GM19099 (cell line): ENCODE results near the gene SORBS1.

Source experiments
- POLR2A ChIP-seq: IDR thresholded peaks from 3 replicates; pipeline ENCODE4 v1.6.1; 2011; ENCODE audit warnings: low read depth; ENCODE audit not compliant: insufficient read length; ENCODE audit errors: extremely low read depth

SORBS1 gene

DNA sequence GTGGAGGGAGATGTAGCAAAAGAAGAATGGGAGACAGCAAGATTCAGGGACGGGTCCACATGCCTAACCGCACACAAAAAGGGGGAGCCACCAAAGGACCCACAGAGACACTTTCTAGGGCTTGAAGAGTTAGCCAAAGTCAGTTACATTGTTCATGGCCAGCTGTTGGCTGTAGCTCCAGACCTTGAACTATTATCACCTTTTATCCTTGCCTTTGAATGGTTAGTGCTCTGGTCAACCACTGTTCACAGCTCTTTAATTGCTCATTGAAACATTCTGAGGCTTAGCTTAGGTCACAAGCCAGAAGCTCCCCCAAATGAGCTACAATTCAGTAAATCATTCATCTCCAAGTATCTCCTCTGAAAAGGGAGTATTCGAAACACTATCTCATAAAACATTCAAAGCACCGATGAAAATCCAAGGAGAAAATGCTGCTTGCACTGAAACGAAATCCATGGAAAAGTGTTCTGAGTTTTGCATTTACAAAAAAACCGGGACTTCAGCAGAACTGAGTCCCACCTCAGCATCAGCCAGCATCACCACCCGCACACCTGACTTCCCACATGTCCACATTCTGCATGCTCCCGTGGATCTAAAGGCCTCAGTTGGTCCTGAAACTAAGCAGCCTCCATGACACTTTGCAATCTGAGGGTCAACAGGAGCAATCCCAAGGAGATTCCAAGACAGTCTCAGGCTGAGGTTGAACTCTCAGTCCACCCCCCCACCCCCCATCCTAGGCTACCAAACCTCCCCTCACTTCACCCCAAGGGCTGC, 4.0 kb downstream of the SORBS1 start:
- TF ChIP-seq POLR2A = no peak

- TF ChIP-seq POLR2A = no peak
Measured at GRCh38 chr10:95553674-95554073, 7.5 kb downstream of the SORBS1 start.

DNA sequence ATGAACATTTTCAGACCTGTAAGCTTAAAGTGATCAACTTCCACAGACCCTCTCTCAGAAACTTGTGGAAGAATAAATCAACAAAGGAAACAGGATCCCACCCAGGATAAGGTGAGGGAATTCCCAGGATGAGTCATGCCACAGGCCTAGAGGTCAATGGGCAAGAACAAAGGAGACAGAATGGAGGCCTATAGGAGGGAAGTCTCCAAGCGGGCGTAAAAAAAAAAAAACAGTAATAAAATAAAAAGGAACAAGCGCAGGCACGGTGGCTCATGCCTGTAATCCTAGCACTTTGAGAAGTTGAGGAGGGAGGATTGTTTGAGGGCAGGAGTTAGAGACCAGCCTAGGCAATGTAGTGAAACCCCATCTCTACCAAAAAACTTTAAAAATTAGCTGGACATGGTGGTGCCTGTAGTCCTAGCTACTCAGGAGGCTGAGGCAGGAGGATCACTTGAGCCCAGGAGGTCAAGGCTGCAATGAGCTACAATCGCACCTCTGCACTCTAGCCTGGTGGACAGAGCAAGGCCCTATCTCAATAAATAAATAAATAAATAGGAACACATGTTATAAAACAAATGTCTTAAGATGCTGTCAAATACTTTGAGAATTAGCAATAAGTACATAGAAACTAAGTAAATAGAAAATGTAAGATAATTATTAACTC, 8.4 kb downstream of the SORBS1 start:
- no peak for TF ChIP-seq POLR2A

- no peak for TF ChIP-seq POLR2A
Measured at GRCh38 chr10:95550073-95550672, 11.0 kb downstream of the SORBS1 start.

GRCh38 chr10:95547791-95548435, 13.3 kb downstream of the SORBS1 start:
- no peak for TF ChIP-seq POLR2A

DNA sequence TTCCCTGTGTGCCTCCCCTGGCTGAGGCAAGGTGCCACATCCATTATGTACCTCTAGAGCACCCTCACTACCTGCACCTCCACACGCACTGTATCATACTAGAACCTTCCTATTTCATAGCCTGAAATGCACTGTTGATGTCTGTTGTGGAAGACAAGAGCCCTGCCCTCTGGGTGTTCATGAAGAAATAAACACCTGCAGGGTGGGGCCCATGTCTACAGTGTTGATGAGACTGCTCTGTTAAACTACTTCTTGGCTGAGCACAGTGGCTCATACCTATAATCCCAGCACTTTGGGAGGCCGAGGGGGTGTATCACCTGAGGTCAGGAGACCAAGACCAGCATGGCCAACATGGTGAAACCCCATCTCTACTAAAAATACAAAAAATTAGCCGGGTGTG, 14.0 kb downstream of the SORBS1 start:
- no peak for TF ChIP-seq POLR2A

DNA sequence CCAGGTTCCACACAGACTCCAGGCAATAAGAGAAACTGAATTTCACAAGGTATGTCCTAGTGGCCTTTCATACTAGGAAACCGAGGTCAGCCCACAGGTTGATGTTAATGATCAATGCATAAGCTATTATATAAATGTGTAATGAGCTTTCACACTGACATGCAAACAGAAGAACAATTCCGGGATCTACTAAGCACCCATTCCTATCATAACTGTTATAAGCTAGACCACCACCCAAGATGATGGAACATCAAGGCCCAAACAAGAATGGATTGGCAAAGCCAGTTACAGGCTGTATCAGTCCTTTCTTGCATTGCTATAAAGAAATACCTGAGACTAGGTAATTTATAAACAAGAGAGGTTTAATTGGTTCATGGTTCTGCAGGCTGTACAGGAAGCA, 15.2 kb downstream of the SORBS1 start:
- TF ChIP-seq POLR2A = no peak

- TF ChIP-seq POLR2A = no peak
Measured at GRCh38 chr10:95544783-95545500, 16.2 kb downstream of the SORBS1 start.

- no peak for TF ChIP-seq POLR2A
Measured at GRCh38 chr10:95543459-95543858, 17.7 kb downstream of the SORBS1 start.

DNA sequence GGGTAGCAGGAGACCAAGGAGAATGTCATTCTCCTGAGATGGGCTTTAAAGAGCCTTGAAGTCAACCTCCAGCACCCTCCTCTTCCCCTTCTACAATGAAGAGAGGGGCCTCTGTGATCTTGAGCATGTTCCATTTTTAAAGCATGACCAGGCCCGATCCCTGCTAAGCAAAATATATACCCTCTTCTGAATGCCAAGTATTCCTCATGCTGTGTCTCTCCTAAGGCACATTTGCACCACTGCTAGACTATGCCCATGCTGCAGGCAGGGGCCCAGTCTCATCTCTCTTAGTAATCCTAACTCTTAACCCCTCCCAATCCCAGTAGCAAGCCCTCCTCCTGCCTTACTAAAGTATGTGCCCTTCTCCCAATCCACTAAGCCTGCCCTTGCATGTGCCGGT, 18.4 kb downstream of the SORBS1 start:
- TF ChIP-seq POLR2A = no peak

DNA sequence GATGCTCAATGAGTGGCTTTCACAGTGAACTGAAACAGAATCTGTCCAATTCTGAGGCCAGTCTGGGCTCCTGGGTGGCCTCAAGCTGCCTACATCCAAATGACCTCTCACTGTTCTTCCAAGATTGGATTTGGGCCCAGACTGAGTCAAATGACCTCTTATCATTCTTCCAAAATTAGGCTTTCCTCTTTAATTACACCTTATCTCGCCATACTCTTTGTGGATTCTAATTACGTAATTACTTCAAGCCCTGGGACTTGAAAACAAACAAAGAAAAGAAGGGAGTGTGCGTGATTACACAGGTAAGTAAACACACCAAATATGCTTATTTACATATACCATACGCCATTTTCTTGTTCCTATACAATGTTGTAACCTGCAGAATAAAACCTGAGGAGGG, 18.8 kb downstream of the SORBS1 start:
- no peak for TF ChIP-seq POLR2A

DNA sequence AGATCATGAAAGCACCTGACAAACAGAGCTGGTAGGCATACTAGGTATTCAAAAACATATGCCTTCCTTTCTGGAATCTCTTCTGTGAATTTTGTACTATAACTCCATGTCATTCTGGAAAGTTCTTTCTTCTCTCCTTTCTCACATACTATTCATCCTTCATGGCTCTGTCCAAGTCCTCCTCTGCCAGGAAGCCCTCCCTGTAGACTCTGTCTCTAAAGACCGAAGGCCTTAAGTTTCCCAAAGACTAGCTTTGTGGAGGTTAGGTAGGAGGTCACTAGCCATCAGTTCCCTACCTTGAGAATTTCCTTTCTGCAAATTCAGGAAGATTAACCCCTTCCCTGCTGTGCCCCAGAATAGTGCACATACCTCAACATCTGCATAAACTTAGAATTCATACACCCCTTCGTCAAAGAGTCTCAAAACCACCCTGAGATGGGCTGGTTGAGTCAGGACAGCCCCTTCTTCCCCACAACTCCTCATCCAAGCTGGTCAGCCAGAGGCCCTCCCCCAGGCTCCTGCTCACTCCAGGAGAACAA, 20.6 kb downstream of the SORBS1 start:
- no peak for TF ChIP-seq POLR2A

DNA sequence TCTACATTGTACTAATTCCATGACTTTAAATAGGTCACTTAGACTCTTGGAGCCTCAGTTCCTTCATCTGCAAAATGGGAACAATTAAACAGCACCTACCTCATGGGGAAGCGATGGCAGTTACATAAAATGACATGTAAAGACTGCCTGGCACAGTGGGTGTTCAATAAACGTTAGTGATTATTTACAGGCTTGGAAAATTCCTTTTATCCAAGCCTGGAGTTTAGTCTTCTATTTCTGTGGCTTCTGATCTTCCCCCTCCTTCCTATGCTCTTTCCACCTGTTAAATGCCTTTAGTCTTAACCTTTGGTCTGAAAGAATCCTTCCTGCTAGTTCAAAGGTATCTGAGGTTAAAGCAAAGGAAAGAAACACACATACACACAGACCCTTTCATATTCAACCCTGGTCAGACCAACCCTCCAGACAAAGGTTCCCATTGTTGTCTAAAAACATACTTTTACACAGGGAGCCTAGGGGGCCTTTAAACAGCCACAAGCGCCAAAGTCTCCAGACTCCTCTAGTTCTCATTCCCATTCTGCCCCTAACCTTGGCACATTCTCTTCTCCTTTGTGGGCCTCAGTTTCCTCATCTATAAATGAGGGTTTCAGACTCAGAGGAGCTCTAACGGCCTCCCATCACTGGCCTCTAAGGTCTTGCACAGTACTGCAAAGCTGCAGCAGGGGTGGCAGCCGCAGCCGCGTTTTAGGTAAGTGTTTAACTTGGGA, 21.4 kb downstream of the SORBS1 start:
- TF ChIP-seq POLR2A = no peak

DNA sequence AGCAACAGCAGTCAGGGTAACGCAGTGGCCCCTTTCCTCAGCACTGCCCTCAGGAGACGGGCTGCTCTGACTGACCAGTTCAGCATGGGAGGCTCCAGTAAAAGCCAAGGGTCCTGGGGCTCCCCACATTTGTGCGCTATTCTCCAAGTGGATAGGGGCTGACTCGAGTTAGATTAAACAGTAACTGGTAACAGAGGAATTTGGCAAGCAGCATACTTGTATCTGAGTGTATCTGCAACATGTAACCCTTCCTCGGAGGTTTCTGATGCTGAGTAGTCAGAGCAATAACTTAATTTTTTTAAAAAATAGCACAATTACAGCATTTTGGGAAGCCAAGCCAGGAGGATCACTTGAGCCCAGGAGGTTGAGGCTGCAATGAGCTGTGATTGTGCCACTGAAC, 22.8 kb downstream of the SORBS1 start:
- TF ChIP-seq POLR2A = no peak
